Kidney (tissue), 14 donors: ENCODE measurements around the gene FBXL7. TPM values are rescaled to one million over a fixed set of nuclear protein-coding genes. Genes with fewer than 3 reads are reported as not detected.

Source experiments
- DNase-seq, 5 donors: peaks; one replicate each; pipeline ENCODE4 v3.0.0-alpha.2; 2013 to 2020
- FAIRE-seq: peaks from 2 replicates; lab custom pipeline; 2012; peaks lifted over from hg19 to GRCh38; lab: Jason Lieb, UNC
- H3K27ac ChIP-seq, 2 donors: one replicate each; pipeline ENCODE4 v1.7.0; 2013; ENCODE audit warnings: low read depth in 2 of 2, low read length in 2 of 2, inconsistent platforms in 1 of 2
- H3K27me3 ChIP-seq: one replicate; pipeline ENCODE4 v1.7.1; 2013; ENCODE audit warnings: low read length, inconsistent platforms; ENCODE audit not compliant: control insufficient read depth, insufficient read depth
- H3K36me3 ChIP-seq, 3 donors: one replicate each; pipeline versions ENCODE4 v1.7.0 to v1.7.1; 2013; ENCODE audit warnings: low read length in 3 of 3, control low read depth in 1 of 3, inconsistent platforms in 1 of 3; ENCODE audit not compliant: insufficient read depth in 3 of 3, control insufficient read depth in 2 of 3
- H3K4me1 ChIP-seq, 3 donors: one replicate each; pipeline versions ENCODE4 v1.7.0 to v1.7.1; 2013; ENCODE audit warnings: low read length in 3 of 3, inconsistent platforms in 1 of 3, low read depth in 1 of 3; ENCODE audit not compliant: control insufficient read depth in 2 of 3, insufficient read depth in 2 of 3
- H3K4me3 ChIP-seq, 3 donors: one replicate each; pipeline versions ENCODE4 v1.7.0 to v1.8.1; 2013; ENCODE audit warnings: low read length in 3 of 3, control low read depth in 1 of 3, inconsistent platforms in 1 of 3
- H3K9ac ChIP-seq, 3 donors: one replicate each; pipeline versions ENCODE4 v1.7.0 to v1.7.1; 2013; ENCODE audit warnings: low read length in 3 of 3, control low read depth in 1 of 3, inconsistent platforms in 1 of 3
- H3K9me3 ChIP-seq, 3 donors: one replicate each; pipeline versions ENCODE4 v1.7.0 to v1.7.1; 2013; ENCODE audit warnings: low read length in 3 of 3, control low read depth in 1 of 3, inconsistent platforms in 1 of 3; ENCODE audit not compliant: control insufficient read depth in 2 of 3, insufficient read depth in 1 of 3
- intact Hi-C: fragments of 100-400 bp; cut with DNase I; formaldehyde crosslinking; loops from one replicate; pipeline ENCODE4 v1.11.1; 2022
- polyA plus RNA-seq: library from polyadenylated mRNA; stranded (reverse); fragments of 350-450 nt; fragmentation: Illumina TruSeq; extraction: RNeasy Lipid Tissue Mini Kit (QIAGEN cat#74804); gene quantifications from one replicate; pipeline ENCODE4 v1.2.3, GENCODE V29; 2014; ENCODE audit warnings: low read depth, low replicate concordance; ENCODE audit not compliant: insufficient read depth
- total RNA-seq: library from RNA; stranded (reverse); fragmentation: NEBNext Ultra II Directional; extraction: Animal tissue kit (Norgen Biotek cat#: 25700); gene quantifications from one replicate; pipeline ENCODE4 v1.2.1, GENCODE V29; 2021
- TF ChIP-seq, protein P1 (sequence below): IDR thresholded peaks from 3 replicates; pipeline ENCODE4 v1.5.1; 2012; ENCODE audit warnings: mild to moderate bottlenecking, moderate library complexity, borderline replicate concordance; ENCODE audit not compliant: insufficient read depth; ENCODE audit errors: extremely low read depth
- donor health status: control.
- donor health status: control.
- donor health status: control.
- donor health status: control.
- donor health status: control.
- donor health status: DM: yes; HTN: yes; CAD: no.
- donor health status: Normal renal cell carcinoma (clear cell type).

The FBXL7 gene
- total and polyA plus RNA-seq, 2 donors from 2014 or later = 3.9 to 6.1 TPM

DNA sequence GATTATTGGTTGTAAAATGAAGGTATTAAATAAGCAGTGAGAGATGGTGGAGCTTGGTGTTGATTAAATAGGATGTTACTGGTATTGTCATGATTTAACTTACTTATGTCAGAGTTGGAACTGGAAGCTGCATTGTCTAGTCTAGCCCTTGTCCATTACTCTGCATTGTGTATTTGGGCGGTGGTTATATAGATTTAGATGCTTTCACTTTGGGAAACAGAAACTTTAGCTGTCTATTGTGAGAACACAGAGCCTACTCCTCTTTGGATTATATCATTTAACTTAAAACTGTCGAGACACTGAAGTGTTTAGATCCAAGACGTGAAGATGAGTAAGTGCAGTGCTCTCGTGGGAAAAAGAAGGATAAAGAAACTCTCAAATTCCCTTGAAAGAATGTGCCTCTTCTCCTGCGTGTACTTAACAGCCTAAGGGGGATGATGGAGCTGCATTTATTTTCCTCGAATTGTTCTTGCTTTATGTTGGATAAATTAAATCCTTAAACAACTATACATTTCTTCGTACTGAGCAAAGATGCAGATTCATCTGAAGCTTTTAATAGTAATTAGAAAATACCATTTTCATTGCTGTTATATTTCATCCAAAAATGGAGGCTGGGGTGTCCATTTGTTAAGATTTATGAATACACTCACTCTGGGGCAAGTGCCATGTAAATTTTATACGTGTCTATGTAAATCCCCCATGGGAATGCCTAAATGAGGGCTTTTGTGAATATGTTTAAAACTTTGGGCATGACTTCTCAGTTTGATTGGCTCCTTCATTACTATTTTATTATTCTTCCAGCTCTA, 21.6 kb downstream of the FBXL7 start:
- H3K36me3 ChIP-seq = no peaks in the 10 kb centered on the region
- H3K27me3 ChIP-seq = no peaks in the 10 kb centered on the region
- intact Hi-C loops = no loop called here
- no peaks in the 10 kb centered on the region for H3K9me3 ChIP-seq
- TF ChIP-seq, protein P1, sequence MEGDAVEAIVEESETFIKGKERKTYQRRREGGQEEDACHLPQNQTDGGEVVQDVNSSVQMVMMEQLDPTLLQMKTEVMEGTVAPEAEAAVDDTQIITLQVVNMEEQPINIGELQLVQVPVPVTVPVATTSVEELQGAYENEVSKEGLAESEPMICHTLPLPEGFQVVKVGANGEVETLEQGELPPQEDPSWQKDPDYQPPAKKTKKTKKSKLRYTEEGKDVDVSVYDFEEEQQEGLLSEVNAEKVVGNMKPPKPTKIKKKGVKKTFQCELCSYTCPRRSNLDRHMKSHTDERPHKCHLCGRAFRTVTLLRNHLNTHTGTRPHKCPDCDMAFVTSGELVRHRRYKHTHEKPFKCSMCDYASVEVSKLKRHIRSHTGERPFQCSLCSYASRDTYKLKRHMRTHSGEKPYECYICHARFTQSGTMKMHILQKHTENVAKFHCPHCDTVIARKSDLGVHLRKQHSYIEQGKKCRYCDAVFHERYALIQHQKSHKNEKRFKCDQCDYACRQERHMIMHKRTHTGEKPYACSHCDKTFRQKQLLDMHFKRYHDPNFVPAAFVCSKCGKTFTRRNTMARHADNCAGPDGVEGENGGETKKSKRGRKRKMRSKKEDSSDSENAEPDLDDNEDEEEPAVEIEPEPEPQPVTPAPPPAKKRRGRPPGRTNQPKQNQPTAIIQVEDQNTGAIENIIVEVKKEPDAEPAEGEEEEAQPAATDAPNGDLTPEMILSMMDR = no peak
- no peaks in the 10 kb centered on the region for H3K4me1 ChIP-seq
- FAIRE-seq = no peak
- DNase-seq = no peak
- no peak overlapping the region for H3K4me3 ChIP-seq
- no peak overlapping the region for H3K9ac ChIP-seq
- H3K27ac ChIP-seq = no peak overlapping the region

DNA sequence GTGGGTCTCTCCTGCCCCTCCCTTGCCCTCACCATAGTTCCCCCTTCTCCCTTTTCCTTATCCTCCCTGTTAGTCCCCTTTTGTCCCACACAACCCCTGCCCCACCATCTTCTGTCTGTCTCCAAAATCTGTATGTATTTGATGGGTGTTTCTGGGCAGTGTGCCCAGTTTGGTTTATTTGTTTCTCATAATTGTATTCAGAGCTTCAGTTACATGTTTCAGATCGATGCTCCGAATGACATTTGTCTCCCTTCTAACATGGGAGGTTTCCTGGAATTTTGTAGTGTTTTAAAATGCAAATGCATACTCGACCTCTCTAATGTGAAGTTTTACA, 22.2 kb downstream of the FBXL7 start:
- Histone ChIP-seq H3K9ac (no peak overlapping the region), H3K9me3 (no peaks in the 10 kb centered on the region), H3K27me3 (no peaks in the 10 kb centered on the region), H3K27ac (no peak overlapping the region), H3K4me1 (no peaks in the 10 kb centered on the region), H3K36me3 (no peaks in the 10 kb centered on the region), H3K4me3 (no peak overlapping the region)
- intact Hi-C loops = no loop called here
- no peak for FAIRE-seq
- peak in 1 of 5 donors; percentile 21 for DNase-seq
- TF ChIP-seq, protein P1 = no peak

DNA sequence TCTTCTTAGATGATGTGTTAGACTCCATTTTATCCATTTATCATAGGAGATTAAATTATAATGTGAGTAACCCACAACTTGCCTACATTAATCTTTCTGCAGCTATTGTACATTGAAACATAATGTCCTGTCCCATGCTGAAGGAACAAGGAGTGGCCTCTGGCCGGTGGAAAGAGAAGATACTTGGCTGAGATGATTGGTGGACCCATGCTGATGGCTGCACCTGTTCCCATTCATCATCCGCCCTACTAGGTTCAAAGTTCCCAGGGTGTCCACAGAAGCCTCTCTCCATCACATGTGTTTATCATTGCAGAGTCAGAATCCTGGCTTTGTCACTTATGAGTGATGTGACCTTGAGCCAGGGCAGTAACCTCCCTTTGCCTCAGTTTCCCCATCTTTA, 24.7 kb downstream of the FBXL7 start:
- H3K9ac ChIP-seq = no peak overlapping the region
- H3K9me3 ChIP-seq = no peaks in the 10 kb centered on the region
- intact Hi-C loops = no loop called here
- FAIRE-seq (no peak), DNase-seq (no peak)
- no peaks in the 10 kb centered on the region for H3K36me3 ChIP-seq
- H3K27me3 ChIP-seq = no peaks in the 10 kb centered on the region
- H3K27ac ChIP-seq = no peak overlapping the region
- TF ChIP-seq, protein P1 = no peak
- no peaks in the 10 kb centered on the region for H3K4me1 ChIP-seq
- no peak overlapping the region for H3K4me3 ChIP-seq
